ENCODE data around the gene EXOC3L4.
"Not testable (repeated sequence)": the region's sequence is repeated elsewhere in the genome, so short reads cannot be mapped to it uniquely, and the experiment has no call there.

EXOC3L4 gene

DNA sequence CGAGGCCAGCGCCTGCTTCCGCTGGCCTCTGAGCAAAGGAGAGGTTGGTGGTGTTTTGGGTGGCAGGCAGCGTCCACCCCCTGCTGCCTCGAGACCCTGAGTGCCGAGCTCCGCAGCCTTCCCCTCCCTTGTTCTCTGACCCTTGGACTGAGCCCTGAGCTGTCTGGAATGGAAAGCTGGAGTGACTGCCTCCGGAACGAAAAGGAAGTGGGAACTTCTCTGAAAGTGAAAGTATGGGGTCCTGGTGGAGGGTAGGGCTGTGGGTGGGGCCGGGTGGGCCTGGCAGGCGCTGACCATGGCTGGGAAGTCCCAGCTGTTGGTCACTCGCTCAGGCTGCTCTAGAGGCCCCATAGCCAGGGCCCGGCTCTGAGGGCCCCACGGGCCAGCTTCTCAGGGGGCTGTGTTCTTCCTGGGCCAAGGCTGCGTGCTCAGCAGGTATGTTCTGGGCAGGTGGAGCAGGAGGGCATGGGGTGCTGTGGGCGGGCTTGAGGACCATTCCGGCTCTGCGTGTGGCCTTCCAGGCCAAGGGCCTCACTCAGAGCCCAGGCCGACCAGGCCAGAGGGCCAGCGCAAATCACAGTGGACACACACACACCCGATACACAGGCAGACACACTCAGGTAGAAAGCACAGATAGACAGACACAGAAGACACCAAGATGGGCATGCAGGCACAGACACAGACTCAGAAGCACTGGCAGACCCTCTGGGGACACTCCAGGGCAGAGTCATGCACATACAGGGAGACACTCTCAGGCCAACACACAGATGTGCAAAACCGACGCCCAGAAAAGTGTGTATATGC lies at the start of gene EXOC3L4:
TSS of gene EXOC3L4 (plus strand) at position 320 of the 804 bp plus-strand sequence. CDS start 5,495 bp downstream, outside the sequence.
- no peak for DNase-seq

DNA sequence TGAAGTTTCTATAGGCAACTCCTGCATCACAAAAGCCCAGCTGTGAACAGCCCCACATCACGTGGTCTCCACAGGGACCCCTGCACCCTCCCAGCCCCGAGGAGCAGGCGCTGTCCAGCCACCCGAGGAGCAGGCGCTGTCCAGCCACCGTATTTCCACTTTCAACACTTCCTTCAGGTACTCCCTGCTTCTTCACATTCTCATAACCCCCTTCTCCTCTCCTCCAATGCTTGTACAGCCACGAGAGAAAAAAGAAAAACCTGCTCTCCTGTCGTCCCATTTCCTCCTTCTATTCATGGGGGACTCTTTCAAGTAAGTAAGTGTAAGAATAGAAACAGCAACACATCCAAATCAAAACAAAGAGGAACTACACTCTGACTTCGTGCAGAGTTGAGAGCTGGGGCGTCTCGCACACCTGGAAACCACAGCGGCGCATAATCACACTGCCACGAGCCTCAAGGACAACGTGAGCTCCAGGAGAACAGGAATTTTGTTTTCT lies 49.1 kb upstream of the EXOC3L4 start:
- no peak for DNase-seq

DNA sequence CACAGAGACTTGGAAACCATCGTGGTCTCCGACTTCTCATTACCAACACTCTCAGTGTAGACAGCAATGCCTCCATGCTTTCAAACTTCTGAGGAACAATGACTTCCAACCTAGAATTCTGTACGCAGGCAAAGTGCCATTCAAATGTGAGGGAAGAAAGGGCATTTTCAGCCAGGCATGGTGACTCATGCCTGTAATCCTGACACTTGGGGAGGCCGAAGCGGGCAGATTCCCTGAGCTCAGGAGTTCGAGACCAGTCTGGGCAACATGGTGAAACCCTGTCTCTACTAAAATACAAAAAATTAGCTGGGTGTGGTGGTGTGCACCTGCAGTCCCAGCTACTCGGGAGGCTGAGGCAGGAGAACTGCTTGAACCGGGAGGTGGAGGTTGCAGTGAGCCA lies 47.1 kb upstream of the EXOC3L4 start:
- DNase-seq, result not testable (repeated sequence)

DNA sequence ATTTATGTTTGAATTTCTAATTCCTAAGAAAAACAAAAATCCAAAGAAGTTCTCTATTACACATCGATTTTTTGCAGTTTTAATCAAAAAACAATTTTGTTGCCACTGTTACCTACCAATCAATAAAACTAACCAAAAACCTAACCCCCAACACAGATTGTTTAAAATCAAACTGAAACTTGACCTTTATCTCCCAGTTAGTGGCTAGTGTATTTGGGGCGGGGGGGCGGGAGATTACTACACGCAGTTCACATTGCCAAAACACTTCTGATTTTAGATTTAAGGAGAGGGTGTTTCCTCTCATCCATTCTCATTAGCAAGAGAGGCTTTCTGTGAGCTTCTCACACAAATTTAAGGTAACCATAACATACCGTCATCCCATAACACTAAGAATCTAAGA lies 43.6 kb upstream of the EXOC3L4 start:
- no peak for DNase-seq

DNA sequence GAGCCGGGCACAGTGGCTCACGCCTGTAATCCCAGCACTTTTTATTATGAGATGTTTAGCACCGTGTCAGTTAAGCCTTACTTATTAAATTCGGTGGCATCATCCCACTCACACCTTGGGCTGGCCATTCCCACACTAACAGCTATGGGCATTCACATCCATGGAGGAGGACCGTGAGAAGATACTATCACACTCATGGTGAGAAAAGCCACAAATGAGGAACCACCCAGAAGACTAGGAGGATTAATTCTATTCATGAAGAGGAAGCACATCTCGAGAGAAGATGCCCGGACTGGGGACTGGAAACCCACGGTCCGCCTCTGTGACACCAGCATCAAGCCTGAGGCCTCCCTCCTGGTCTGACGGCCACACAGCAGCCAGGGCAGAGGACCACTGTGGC lies 42.1 kb upstream of the EXOC3L4 start:
- no peak for DNase-seq

DNA sequence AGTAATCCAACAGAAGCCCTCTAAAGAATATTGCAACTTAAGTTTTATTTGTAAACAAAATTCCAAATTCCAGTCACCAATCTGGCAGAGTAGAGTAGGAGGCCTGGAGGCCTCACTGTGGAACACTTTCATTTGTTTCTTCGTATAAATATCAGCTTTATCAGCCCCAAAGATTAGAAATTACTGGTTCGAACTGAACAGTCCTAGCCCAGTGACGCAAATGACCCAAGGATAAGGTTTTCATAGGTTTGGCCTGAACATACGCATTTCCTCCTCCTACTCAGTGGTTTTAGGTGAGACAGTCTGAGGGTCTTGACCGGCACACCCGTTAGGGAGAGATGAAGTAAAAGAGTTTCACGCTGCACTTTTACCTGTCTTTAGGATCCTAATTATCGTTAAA lies 38.8 kb upstream of the EXOC3L4 start:
- DNase-seq, result no peak

DNA sequence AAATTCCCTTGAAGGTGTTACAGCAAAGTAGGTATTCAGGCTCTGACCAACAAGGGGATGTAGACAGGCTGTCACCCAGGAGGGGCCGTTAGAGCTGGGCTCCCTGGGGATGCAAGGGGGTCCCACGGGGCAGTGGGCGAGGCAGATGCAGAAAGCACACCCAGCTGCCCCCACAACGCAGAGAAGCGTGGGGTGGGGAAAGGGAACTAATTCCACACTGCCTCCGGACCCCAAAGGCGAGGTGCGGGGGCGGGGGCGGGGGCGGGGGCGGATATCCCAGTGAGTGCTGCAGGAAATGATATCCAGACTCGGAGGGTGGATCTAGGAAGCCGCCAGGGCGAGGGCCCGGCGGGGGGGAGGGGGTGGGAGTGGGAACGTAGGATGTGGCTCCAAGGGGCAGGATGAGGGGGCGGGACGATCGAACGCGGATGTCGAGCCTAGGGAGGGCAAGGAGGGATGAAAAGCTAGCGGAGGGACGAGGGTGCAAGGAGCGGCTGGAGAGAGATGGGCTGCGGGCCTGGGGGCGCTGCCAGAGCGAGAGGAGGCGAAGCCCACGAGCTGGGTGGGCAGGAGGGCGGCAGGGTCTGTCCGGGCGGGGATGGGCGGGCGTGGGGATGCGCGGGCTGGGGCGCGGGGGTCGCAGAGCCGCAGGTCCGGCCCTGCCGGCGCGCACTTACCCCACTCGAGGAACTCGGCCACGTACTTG lies 38.0 kb upstream of the EXOC3L4 start:
- DNase-seq, result no peak

DNA sequence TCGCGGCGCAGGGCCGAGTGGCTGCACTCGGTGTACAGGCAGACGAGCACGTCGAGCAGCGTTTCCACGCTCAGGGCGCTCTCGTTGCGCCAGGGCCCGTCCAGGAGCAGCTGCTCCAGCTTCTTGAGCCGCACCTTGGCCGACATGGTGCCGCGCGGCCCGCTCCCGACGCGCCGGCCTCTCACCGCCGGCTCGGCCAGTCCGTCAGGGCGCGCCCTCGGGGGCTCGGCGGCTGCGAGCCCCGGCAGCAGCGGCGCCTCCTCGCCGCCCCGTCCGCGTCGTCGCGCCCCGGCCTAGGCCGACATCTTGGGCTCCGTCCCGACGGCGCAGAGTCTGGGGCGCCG lies 37.5 kb upstream of the EXOC3L4 start:
- DNase-seq, result no peak

DNA sequence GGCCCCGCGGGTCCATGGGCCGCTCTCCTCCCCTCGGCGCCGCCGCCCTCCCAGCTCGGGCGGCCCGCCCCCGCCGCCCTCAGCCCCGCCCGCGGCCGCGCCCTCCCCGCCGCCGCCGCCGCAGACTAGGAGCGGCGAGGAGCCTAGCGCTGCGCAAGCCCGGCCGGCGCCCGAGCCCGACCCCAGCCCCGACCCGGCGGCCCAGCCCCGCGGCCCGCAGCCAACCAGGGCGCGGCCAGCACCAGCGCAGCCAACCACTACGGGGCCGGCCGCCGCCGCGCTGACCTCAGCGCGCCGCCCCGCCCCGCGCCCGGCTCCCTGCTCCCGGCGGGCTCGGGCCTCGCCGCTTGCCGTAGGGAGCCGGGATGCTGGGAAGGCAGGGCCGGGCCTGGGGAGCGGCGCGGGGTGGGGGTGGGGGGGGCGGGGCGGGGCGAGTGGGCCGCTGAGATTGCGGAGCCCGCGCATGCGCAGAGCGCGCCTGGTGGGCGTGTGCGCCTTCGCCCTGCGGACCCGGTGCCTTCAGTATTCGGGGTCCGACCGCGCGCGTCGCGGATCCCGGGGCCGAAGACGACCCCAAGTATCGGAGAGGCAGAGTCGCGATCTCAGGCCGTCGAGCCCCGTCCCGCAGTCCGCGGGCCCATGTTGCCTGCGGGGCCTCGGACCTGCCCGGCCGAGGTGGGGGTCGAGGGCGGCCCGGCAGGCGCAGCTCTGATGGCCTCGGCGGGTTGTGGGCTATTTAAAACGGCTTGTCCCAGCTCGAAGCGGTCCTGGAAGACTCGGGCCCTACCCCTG lies 37.0 kb upstream of the EXOC3L4 start, which contains the start of gene CDC42BPB:
TSS of gene CDC42BPB (minus strand) at position 178 of the 792 bp plus-strand sequence. CDS start 376 bp downstream, outside the sequence.
- peak; percentile 73 for DNase-seq

DNA sequence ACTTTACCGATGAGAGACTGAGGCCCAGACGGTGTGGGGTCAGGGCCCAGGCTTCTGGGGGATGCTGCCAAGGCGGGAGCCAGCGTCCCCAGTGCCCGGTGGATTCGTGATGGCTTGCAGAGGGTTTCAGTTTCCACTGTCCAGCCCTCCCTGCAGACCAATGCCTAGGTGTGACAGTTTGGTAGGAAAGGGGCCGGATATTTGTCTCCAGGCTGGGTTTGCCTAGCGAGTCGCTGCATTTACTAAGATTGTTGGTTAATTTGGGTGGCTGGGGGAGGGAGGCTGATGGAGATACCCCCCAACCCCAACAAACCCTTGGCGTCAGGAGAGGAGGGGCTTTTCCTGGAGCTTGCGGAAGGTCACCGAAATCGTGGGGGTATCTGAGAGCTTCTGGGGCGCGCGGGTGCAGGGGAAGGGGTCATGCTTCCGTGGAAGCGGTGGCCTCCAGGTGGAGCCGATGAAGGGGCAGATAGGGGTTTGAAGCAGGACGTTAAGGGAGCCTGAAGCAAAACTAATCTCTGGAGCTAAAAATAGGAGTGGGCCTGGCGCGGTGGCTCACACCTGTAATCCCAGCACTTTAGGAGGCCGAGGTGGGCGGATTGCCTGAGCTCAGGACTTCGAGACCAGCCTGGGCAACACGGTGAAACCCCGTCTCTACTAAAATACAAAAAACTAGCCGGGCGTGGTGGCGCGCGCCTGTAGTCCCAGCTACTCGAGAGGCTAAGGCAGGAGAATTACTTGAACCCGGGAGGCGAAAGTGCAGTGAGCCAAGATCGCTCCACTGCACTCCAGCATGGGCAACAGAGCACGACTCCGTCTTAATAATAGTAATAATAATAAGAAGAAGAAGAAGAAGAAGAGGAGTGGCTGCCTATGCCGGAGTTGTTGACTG lies 36.1 kb upstream of the EXOC3L4 start:
- no peak for DNase-seq

DNA sequence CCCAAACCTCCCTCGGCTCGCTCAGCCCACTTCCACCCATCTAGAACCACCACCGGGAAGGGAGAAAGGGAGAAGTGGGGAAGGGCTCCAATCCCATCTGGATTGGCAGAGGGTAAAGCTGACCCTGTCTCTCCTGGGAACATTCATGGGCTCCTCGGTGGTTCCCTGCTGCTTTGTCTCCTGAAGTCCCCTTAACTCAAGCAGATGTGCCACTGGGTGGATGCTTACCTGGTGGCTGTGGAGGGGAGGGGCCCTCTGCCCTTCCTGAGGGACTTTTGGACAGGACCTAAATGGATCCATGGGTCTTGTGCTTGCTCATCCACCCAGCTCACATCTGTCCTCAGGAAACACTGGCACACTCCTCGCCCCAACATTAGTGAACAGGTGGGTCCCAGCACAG lies 35.0 kb upstream of the EXOC3L4 start:
- no peak for DNase-seq

DNA sequence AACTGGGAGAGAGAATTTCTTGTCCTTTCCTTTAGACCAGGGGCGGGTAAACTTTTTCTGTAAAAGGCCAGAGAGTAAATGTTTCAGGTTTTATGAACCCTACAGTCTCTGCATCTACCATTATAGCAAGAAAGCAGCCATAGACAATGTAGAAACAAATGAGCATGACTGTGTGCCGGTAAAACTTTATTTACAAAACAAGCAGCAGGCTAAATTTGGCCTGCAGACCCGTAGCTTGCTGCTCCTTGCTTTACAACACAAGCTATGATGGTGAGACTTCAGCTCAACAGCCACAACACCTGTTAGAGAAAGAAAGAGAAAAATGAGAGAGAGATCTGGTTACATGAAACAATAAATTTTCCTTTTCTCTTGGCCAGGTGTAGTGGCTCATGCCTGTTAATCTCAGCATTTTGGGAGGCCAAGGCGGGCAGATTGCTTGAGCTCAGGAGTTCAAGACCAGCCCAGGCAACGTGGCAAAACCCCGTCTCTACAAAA lies 33.0 kb upstream of the EXOC3L4 start:
- no peak for DNase-seq

DNA sequence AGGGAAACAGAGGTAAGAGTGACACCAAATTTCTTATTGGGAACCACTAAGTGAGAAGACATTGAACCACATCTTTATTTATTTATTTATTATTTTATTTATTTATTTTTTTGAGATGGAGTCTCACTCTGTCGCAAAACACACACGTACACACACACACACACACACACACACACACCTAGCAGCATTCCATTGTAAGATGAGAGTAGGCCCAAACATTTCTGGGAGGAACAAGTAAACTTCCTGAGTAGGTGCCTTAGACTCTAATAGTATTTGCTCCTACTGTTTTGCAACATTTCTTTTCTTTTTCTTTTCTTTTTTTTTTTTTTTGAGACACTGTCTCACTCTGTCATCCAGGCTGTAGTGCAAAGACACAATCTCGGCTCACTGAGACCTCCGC lies 30.1 kb upstream of the EXOC3L4 start:
- DNase-seq, result no peak

DNA sequence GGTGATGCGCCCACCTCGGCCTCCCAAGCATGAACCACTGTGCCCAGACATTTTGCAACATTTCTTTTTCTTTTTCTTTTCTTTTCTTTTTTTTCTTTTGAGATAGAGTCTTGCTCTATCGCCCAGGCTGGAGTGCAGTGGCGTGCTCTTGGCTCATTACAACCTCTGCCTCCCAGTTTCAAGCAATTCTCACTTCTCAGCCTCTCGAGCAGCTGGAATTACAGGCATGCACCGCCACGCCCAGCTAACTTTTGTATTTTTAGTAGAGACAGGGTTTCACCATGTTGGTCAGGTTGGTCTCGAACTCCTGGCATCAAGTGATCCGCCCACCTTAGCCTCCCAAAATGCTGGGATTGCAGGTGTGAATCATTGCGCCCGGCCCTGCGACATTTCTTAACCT lies 29.5 kb upstream of the EXOC3L4 start:
- DNase-seq, result no peak

DNA sequence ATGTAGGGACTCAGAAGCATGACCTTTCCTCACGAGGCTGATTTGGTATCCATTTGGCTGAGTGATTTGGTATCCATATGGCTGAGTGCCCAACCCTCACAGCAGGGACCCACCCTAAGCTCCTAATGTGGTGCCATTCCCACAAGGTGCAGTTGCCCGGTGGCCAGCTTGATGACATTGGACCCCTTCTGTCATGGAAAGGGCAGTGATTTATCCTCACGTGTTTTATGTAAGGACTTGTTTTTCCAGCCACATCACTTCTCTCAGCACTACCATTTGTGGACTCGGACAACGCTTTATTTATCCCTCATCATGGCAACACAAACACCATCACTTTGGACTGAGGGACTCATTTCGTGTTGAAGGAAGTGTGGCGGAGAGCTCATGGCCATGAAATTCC lies 28.7 kb upstream of the EXOC3L4 start:
- DNase-seq, result no peak

DNA sequence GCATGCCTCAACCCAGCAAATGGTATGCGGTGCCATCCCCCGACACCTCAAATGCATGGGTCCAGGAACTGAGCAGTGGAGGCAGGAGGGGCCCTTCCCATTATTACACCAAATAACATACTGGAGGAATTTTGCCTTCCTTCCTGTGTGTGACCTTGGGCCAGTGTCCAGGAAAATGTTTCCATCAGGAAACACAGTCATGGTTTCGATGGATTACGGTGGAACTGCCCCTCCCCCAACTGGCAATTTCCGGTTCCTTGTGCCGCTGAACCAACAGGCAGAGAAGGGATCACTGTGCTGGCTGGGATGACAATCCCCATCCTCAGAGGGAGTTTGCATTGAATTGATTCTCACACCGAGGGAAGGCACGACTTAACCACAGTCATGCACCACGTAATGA lies 28.1 kb upstream of the EXOC3L4 start:
- DNase-seq, result no peak

DNA sequence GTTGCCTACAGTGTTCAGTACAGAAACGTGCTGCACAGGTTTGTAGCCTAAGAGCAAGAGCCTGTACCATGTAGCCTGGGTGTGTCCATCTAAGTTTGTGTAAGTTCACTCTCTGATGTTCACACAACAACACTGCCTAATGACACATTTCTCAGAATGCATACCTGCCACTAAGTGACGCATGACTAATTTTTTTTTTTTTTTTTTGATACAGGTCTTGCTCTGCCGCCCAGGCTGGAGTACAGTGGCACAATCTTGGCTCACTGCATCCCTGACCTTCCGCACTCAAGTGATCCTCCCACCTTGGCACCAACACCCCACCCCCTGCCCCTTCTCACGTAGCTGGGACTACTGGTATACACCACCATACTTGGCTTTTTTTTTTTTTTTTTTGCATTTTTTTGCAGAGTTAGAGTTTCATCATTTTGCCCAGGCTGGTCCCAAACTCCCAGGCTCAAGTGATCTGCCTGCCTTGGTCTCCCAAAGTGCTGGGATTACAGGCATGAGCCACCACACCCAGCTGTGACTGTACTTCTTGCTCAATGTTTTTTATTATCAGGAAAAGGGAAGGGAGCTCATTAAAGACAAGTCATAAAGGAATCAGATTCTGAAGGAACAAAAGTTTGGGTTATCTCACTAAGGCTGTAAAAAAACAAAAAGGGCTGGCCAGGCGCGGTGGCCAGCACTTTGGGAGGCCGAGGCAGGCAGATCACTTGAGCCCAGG lies 27.1 kb upstream of the EXOC3L4 start:
- DNase-seq, result no peak

DNA sequence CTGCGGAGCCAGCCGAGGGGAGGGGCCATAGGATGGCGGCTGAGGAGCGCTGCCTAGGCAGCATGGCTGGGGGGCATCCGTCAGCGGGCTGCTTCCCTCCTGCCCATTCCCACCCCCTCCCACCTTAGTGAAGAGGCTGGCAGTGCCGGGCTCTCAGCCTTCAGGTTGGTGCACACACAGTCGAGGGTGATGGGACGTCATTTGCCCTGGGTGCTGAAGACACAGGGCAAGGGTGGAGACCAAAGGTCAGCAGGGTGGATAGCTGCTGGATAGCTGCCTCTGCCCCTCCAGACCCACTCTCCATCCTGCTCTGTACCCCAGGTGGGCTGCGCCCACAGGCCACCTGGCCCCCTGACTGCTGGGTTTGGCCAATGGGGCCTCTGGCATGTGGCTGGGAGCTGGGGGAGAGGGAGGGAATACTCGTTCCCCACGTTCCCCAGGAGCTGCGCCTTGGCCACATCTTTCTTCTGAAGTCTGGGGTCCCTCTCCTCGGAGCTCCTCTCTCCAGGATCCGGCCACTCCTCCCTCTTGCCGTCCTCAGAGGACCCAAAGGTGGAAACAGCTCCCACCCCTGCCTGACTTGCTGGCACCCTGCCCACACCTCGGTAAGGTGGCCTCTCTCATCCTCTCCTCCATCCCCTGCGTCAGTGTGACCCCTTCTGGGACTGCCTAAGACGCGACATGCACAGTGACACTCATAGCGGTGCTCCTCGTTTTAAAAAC lies 26.0 kb upstream of the EXOC3L4 start:
- DNase-seq, result no peak

DNA sequence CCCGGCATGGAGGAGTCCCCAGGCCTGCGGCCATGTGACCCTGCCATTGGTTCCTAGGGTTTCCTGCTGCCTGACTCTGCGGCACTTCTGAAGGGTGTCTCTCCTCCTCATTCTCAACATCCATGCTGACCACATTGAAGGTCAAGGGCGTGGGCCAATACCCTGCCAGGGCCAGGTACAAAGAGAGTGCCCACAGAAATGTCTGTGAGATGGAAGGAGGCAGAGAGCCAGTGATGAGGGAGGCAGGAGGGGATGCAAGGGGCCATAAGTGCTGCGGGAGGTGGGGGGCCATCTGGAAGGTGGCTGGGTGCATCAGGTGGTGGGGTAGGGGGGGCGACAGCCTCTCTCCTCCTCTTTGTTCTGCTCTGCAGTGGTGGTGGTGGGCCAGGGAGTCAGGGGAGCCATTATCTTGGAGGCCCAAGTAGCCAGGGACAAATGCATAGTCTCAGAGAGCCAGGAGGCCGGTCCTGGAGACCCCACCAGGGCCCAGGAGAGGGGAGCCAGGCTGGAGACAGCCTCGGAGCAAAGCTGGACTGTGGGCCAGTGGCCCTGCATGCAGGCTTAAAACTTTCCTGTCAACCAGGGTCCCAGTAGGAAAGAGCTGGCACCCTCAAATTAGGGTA lies 24.2 kb upstream of the EXOC3L4 start:
- DNase-seq, result no peak

DNA sequence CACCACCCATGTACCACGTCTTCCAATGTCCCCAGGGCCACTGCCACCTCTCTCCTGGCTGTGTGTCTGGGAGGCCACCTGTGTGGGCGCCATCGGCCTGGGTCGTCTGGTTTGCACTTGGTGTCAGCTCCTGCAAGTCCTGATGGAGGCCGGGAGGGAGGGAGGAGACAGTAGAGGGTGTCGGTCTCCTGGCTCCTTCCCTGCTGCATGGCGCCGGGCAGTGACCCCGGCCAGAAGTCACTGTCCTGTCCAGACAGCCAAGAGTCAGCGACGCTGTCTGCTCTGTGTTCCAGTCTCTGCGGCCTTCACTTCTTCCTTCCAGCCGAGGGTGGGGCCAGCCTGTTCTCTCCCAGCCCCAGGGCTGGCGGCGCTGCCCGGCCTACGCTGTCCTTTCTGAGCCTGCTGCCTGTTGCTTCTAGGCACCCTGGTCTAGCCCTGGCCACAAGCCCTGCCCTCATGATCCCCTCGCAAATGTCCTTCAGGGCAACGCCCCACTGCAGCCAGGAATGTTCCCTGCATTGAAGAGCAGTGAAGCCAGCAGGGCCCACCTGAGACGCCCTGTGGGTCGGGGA lies 23.5 kb upstream of the EXOC3L4 start:
- no peak for DNase-seq
